AG04450 (cell line): ENCODE measurements around the gene MYO18B. TPM values are rescaled to one million over a fixed set of nuclear protein-coding genes. Genes with fewer than 3 reads are reported as not detected.

Experiments used
- CTCF ChIA-PET: fragments of 300-600, 350-600 bp; formaldehyde crosslinking; extraction: SDS; loops from one replicate; lab custom pipeline; 2022; ENCODE audit warnings: antibody characterized with exemption, inconsistent platforms; lab: Charles Lee
- POLR2A ChIA-PET: fragments of 350-600 bp; formaldehyde crosslinking; extraction: SDS; loops from one replicate; lab custom pipeline; 2021; ENCODE audit warnings: antibody characterized with exemption, inconsistent platforms; lab: Yijun Ruan, JAX
- DNase-seq: peaks from one replicate; pipeline ENCODE4 v3.0.0-alpha.2; 2011; ENCODE audit warnings: low read depth, low spot score
- H3K27ac ChIP-seq: one replicate; pipeline ENCODE4 v1.5.1; 2012; ENCODE audit warnings: low read depth, low read length, control low read depth
- H3K27me3 ChIP-seq: one replicate; pipeline ENCODE4 v1.6.0; 2012; ENCODE audit warnings: low read length; ENCODE audit not compliant: control insufficient read depth, insufficient read depth
- H3K4me3 ChIP-seq: 2 replicates; pipeline ENCODE4 v1.5.1; 2011; ENCODE audit warnings: mild to moderate bottlenecking, low read depth, low read length, control low read depth
- H3K9me3 ChIP-seq: 2 replicates; pipeline ENCODE4 v1.5.1; 2012; ENCODE audit warnings: low read length; ENCODE audit not compliant: control insufficient read depth, insufficient read depth
- polyA plus RNA-seq: library from polyadenylated mRNA; depleted of rRNA; stranded (reverse); fragments of >200 nt; gene quantifications from 2 replicates; pipeline ENCODE4 v1.2.3, GENCODE V29; 2011
- TF ChIP-seq, protein P1 (sequence below): IDR thresholded peaks from 2 replicates; pipeline ENCODE4 v1.5.1; 2011; ENCODE audit warnings: low read depth, low read length, control low read depth, inconsistent platforms

The MYO18B gene
- polyA plus RNA-seq, 1 experiment, result not detected

DNA sequence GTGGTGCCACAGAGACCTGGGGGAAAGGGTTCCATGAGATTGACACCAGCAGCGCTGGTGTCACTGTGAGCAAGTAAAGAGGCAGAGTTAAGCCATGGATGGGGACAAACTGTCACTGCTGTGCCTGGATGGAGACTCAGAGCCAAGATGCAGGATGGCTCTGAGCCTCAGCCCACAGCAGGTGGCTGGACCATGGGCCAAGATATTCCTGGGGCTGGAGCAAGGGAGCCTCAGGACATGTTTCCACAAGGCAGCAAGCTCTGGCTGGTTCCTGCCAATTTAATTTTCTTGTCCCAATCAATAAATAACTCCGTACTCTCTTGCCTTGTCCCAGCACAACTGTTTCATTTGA lies 23.0 kb downstream of the MYO18B start:
- no peaks in the 10 kb centered on the region for H3K27me3 ChIP-seq
- CTCF ChIA-PET, result no interaction called here
- POLR2A ChIA-PET, result no interaction called here
- H3K9me3 ChIP-seq, result peaks cover 65% of the 10 kb centered on the region
- TF ChIP-seq, protein P1, sequence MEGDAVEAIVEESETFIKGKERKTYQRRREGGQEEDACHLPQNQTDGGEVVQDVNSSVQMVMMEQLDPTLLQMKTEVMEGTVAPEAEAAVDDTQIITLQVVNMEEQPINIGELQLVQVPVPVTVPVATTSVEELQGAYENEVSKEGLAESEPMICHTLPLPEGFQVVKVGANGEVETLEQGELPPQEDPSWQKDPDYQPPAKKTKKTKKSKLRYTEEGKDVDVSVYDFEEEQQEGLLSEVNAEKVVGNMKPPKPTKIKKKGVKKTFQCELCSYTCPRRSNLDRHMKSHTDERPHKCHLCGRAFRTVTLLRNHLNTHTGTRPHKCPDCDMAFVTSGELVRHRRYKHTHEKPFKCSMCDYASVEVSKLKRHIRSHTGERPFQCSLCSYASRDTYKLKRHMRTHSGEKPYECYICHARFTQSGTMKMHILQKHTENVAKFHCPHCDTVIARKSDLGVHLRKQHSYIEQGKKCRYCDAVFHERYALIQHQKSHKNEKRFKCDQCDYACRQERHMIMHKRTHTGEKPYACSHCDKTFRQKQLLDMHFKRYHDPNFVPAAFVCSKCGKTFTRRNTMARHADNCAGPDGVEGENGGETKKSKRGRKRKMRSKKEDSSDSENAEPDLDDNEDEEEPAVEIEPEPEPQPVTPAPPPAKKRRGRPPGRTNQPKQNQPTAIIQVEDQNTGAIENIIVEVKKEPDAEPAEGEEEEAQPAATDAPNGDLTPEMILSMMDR, result no peak
- H3K27ac ChIP-seq, result no peak overlapping the region
- H3K4me3 ChIP-seq, result no peak overlapping the region
- no peak for DNase-seq

DNA sequence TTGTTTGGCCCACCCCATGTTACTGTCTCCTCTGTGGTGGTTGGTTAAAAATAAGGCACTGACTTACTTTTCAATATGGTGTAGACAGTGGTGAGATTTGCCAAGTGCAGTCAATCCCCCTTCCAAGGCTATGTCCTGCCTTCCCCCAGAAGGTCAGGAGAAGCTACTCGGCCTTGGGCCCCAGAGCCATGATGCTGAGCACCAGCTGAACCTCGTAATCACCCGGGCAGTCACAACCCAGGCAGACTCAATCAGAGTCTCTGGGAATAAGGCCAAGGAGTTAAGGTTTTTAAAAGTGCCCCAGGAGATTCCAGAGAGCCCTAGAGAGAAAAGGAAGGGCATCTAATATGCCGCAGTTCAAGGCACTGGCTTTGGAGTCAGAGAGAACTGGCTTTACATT lies 23.8 kb downstream of the MYO18B start:
- no peak overlapping the region for H3K4me3 ChIP-seq
- POLR2A ChIA-PET, result no interaction called here
- H3K9me3 ChIP-seq, result peaks cover 64% of the 10 kb centered on the region
- H3K27ac ChIP-seq, result no peak overlapping the region
- TF ChIP-seq, protein P1, result no peak
- CTCF ChIA-PET, result no interaction called here
- DNase-seq, result no peak
- no peaks in the 10 kb centered on the region for H3K27me3 ChIP-seq

DNA sequence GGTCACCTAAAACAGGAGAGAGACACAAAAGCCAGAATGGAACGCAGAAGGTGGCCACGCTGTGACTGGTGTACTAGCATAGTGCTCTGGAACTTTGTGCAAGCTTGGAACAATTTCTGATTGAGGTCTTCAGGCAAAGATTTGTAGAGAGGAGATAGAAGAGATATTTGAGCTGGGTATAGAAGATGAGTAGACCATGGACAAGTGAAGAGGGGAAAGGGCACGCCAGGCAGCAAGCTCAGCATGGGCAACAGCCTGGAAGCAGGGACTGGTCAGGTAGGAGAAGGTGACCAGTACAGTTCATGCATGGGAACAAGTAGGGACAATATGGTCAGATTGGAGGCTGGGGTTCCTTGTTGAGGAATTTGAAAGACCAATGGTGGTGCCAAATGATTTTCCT lies 24.4 kb downstream of the MYO18B start:
- Histone ChIP-seq H3K27me3 (no peaks in the 10 kb centered on the region), H3K27ac (no peak overlapping the region), H3K4me3 (no peak overlapping the region), H3K9me3 (peaks cover 57% of the 10 kb centered on the region)
- ChIA-PET POLR2A (no interaction called here), CTCF (no interaction called here)
- no peak for DNase-seq
- TF ChIP-seq, protein P1, result no peak

GRCh38 chr22:25770333-25770732 lies 28.3 kb downstream of the MYO18B start:
- TF ChIP-seq, protein P1, result no peak
- ChIA-PET CTCF (interaction anchor here (0.8 kb wide), 1 partner anchor 322 kb away, joined by 3 read pairs; no protein-coding TSS in a partner anchor), POLR2A (no interaction called here)
- Histone ChIP-seq H3K27me3 (no peaks in the 10 kb centered on the region), H3K27ac (no peak overlapping the region), H3K4me3 (no peak overlapping the region), H3K9me3 (peaks cover 35% of the 10 kb centered on the region)
- DNase-seq, result no peak

GRCh38 chr22:25772288-25772687 lies 30.3 kb downstream of the MYO18B start:
- Histone ChIP-seq H3K27ac (no peak overlapping the region), H3K27me3 (no peaks in the 10 kb centered on the region), H3K9me3 (peaks cover 19% of the 10 kb centered on the region), H3K4me3 (no peak overlapping the region)
- ChIA-PET CTCF (interaction anchor here (0.6 to 2.3 kb wide), 27 partner anchors 8 to 1003 kb away, joined by 3 to 62 read pairs (median 4); no protein-coding TSS in a partner anchor), POLR2A (no interaction called here)
- no peak for DNase-seq
- TF ChIP-seq, protein P1, result no peak
